ENCODE measurements around the gene ENTPD3. TPM values are rescaled to one million over a fixed set of nuclear protein-coding genes. Genes with fewer than 3 reads are reported as not detected.
"Not testable (repeated sequence)": the region's sequence is repeated elsewhere in the genome, so short reads cannot be mapped to it uniquely, and the experiment has no call there.

The ENTPD3 gene
- total RNA-seq, 1 donor from 2014 or later = 0.79 TPM

DNA sequence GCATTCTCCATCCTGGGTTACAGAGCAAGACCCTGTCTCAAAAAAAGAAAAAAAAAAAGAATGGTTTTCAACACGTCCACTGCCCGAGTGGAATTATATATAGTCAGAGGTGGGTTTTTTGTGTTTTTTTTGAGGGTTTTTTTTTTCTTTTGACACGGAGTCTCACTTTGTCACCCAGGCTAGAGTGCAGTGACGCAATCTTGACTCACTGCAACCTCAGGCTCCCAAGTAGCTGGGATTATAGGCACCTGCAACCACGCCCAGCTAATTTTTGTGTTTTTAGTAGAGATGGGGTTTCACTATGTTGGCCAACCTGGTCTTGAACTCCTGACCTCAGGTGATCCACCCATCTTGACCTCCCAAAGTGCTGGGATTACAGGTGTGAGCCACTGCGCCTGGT is 73.5 kb downstream of the ENTPD3 start:
- not testable (repeated sequence) for DNase-seq

DNA sequence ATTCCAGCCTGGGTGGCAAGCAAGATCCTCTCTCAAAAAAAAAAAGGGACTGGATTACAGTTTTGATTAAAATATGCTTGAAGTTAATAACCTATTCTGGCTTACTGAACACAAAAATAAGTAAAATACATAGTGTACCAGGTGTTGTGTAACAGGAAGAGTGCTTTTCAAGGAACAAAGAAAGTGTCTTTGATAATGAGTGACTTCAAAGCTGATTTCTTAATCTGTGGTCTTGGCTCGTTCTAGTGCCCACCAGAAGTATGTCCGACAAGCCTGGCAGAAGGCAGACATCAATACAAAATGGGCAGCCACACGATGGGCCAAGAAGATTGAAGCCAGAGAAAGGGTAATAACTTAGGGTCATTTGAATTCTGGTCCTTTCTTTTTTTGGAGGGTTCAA is 74.2 kb downstream of the ENTPD3 start:
- DNase-seq = no peak

DNA sequence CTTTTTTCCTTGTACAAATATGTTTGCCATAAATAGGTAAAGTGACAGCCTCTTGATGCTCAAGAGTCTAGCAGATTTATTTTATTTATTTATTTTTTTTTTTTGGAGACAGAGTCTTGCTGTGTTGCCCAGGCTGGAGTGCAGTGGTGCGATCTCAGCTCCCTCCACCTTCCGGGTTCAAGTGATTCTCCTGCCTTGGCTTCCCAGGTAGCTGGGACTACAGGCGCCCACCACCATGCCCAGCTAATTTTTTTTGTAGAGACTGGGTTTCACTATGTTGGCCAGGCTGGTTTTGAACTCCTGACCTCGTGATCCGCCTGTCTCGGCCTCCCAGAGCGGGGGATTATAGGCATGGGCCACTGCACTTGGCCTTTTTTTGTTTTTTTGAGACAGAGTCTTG is 75.9 kb downstream of the ENTPD3 start:
- not testable (repeated sequence) for DNase-seq

DNA sequence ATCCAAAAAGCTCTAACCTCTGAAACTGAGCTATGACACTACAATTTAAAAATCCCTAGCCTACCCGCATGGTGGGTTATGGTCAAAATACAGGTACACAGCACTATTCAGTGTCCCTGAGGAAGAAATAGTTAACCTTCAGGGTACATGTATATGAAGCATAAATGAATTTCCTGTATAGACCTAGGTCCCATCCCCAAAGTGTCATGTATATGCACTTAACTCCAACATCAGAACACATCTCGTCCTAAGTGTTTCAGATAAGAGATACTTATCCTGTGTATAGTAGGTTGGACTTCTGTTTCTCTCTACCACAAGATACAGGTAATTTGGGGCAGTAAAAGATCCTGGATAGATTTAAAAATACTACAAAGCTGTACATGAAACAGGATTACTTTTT is 76.6 kb downstream of the ENTPD3 start:
- DNase-seq = no peak

DNA sequence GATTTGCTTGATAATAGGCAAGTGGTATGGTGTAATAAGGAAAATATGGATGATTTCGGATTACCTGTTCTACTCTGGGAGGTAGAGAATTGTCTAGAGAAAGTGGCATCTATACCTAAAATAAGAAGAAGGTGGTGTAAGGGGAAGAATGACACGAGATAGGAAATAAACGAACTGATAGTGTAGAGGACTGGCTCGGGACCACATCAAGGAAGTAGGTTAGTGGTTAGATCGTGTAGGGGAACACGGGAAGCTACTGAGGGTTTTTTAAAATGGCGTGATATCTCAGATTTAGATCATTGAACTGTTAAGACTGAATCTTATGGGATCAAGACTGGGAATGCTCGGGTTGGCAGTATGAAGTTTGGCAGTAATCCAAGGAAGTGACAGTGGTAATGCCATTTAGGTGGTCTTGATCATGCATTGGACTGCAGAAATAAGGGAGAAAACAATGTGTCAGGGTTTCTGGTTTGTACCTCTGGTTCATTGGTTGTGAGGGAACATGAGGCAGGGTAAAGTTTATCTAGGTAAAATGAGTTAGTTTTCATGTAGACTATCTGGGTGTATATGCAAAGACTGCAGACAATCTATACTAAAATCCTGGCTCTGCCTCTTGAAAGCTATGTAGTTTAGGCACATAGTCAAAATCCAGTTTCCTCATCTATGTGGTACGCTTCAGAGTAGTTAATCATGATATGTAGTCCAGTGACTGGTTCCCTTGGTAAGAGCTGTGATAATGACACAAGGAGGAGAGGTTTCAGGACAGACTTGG is 77.5 kb downstream of the ENTPD3 start:
- DNase-seq = no peak

DNA sequence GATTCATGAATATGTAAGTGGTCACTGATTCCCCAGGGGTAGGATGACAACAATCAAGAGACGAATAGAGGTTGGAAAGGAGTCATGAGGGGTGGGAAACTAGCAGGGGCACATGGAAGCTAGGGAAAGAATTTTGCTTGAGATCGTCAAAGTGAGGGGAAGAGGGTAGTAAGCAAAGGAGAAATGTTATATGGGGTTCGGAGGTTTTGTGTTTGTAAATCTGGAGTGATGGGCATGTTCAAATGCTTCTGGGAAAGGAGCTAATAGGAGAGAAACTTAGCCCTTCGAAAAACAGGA is 78.1 kb downstream of the ENTPD3 start:
- no peak for DNase-seq

DNA sequence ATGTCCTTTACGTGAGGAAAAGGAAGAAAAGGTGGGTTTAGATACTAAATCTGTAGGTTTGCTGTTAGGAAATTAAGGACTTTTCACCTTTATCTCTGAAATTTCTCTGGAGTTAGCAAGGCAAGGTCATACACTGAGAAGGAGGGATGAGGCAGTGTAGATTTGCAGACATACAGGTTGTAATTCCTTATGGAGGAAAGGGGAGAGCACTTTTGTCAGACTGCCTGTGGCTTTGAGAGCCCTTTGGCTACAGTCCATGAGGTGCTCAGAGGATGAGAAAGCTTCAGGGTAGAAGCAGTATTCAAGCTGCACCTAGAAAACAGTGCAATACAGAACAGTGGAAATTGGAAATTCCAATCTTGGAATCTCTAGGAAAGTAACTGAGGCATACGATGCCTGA is 78.5 kb downstream of the ENTPD3 start:
- no peak for DNase-seq

DNA sequence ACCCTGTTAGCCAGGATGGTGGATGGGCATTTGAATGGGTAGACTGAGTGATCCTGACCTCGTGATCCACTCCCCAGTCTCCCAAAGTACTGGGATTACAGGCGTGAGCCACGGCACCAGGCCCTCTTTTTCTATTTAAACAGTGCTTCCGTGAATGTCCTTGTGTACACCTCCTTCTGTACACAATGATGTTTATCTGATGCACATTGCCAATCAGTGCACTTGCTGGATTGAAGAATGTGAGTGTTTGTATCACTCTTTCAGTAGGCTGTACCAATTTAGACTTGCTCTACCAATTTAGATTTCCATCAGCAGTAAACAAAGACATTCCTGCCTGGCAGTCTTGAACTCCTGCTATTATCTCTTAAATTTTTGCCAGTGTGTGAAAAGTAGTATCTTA is 81.0 kb downstream of the ENTPD3 start:
- no peak for DNase-seq

DNA sequence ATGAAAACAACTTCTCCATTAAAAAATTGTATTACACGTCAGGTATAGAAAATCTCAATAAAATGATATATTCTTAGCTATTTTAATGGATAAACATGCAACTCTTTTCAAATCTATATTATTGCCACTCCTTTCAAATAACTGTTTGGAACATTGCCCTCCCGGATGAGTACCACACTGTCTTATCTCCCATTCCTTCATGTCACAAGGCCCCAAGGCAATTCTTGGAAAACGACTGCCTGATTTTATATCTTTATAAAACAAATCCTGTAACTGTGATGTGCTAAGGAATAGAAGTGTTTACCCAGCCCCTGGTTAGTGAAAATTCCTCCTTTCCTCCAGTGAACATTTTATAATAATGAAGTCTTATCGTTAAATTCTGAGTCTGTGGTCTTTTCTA is 83.7 kb downstream of the ENTPD3 start:
- no peak for DNase-seq

DNA sequence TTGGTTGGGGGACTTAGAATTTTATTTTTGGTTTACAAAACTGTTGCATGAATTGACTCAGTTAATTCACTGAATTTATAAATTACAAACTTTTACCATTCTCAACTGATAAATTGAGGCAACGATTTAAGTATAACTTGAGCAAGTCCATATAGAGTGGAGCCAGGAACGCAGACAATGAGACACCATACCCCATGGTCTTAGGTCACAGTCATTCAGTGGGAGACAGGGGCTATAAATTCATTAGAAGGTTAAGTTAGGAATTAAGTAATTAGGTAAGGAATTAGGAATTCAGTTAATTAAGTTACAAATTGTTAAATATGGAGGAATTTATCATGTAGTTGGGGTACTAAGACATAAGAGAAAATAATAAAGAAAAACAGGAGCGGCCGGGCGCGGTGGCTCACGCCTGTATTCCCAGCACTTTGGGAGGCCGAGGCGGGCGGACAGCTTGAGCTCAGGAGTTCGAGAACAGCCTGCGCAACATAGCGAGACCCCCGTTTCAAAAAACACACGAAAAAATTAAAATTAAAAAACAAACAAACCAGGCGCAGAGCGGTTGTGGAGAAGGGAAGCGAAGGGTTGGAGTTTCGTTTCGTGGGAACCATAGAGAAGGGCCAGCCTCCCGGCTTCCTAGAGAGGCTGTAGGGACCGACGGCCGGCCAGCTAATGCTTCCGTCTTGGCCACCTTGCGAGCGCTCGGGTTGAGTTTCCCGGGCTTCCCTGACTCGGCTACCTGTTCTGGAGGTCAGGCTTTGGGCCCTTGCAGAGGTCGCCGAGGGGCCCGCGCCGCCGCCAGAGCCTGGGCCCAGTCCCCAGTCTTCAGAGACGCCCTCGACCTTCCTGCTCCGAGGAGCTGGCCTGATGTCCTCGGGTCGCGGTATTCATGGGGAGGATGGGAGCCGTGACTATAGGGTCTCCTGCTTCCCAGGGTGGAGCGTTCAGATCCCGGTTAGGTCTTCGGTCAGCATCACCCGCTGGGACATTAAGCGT is 89.8 kb downstream of the ENTPD3 start, which contains the start of gene ZNF619:
TSS of gene ZNF619 (plus strand) at position 645 of the 993 bp plus-strand sequence. CDS start 858 bp downstream, outside the sequence.
- peak; percentile 25 for DNase-seq

DNA sequence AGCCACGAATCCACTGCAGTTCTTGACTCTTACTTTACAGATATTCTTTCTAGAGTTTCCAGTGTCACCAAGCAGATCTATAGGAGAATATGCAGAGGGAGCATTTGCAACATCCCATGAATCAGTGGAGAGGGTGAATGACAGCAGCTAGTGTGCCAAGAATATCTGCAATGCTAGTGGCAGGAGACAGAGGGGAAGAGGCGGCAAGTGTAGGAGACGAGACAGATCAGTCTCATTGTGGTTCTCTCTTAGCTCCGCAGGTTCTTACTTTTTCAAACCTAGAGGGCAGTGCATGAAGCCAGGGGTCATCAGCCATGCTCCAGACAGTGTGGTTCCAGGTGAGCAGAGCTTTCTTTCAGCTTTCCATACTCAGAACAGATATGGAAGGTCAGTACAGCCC is 90.7 kb downstream of the ENTPD3 start:
- DNase-seq = no peak

Other genes starting within 250 kb of the ENTPD3 start
- 26.4 TPM for gene EIF1B, start 77.5 kb upstream of the ENTPD3 start, total RNA-seq
- gene RPL14, start 70.2 kb downstream of the ENTPD3 start, total RNA-seq = 287 TPM
- gene ZNF619, start 89.9 kb downstream of the ENTPD3 start, total RNA-seq = 5.6 TPM
- 1.6 TPM for gene ZNF620, start 118.9 kb downstream of the ENTPD3 start, total RNA-seq
- 12.9 TPM for gene ZNF621, start 137.8 kb downstream of the ENTPD3 start, total RNA-seq